RKO (cell line): ENCODE data around the gene SLC2A11.
"Not testable (repeated sequence)": the region's sequence is repeated elsewhere in the genome, so short reads cannot be mapped to it uniquely, and the experiment has no call there.

ENCODE experiments used
- DNase-seq: peaks from one replicate; pipeline ENCODE4 v3.0.0-alpha.2; 2016; ENCODE audit warnings: low spot score

SLC2A11 gene

DNA sequence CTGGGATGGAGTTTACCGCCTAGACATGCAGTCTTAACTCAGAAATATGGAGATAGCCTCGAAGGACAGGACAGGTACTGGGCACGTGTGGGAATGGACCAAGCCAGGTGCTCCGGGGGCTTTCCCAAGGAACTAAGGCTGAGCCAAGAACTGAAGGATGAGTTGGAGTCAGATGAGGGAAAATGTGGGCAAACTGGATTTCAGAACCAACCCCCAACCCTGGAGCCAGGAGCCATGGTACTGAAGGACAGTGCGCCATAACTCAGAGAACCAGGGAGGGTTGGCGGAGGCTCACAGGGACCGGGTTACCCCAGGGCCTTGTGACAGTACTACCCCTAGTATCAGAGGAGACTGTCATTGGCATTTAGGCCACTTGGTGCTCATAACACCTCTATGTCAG, 34.1 kb downstream of the SLC2A11 start:
- DNase-seq: no peak

DNA sequence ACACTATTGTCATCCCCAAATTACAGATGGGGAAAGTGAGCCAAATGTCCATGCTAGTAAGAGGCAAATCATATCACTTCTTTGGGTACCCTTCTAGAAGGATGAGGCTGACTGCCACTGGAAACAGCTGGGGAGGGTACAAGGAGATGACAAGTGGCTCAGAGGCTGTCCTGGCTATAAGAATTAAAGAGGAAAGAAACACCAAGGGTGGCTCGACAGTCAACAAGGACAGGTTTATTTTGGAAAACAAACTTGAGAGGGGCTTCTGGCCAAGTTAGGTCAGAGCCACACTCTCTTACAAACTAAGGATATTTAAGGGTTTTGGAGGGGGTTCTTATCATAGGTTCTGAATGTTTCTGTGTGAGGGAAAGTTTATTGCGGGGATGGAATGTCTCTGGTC, 34.5 kb downstream of the SLC2A11 start:
- DNase-seq: no peak

DNA sequence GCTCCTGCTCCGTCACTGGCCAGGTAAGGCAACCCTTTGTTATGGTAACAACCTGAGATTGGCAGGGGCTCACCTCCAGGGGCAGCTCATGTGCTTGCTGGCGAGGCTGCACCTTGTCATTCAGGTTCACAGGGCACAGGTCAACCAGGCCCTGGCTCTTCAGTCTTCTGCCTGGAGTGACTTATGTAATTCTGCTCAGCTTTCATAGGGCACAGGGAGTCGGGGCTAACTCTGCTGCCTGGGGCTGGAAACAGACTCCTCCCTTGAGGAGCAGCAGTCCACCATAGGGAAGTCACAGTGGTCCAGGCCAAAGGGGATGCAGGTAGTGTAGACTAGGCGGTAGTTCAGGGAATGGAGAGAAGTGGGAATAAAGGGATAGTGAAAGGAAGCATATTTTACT, 35.0 kb downstream of the SLC2A11 start:
- no peak for DNase-seq

DNA sequence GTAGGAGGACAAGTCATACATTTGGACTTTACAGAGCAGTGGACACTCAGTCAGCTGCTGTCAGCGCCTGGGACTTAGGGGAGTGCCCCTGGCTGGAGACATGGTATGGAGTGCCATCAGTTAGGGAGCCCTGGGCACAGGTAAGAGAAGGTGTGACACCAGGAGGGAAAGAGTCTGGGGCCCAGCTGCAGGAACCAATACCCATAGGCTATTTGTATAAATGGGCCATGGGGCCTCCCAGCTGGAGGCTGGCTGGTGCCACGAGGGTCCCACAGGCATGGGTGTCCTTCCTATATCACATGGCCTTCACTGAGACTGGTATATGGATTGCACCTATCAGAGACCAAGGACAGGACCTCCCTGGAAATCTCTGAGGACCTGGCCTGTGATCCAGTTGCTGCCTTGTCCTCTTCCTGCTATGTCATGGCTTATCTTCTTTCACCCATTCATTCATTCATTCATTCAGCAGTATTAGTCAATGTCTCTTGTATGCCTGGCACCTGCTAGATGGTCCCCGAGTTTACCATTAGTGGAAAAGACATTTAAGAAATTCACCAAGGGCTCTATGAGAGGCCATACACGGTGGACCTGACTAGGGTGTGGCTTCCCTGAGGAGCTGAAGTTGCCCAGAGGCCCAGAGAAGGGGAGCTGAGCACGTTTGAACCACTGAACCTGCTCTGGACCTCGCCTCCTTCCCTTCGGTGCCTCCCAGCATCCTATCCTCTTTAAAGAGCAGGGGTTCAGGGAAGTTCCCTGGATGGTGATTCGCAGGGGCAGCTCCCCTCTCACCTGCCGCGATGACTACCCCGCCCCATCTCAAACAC, 35.7 kb downstream of the SLC2A11 start:
- no peak for DNase-seq

DNA sequence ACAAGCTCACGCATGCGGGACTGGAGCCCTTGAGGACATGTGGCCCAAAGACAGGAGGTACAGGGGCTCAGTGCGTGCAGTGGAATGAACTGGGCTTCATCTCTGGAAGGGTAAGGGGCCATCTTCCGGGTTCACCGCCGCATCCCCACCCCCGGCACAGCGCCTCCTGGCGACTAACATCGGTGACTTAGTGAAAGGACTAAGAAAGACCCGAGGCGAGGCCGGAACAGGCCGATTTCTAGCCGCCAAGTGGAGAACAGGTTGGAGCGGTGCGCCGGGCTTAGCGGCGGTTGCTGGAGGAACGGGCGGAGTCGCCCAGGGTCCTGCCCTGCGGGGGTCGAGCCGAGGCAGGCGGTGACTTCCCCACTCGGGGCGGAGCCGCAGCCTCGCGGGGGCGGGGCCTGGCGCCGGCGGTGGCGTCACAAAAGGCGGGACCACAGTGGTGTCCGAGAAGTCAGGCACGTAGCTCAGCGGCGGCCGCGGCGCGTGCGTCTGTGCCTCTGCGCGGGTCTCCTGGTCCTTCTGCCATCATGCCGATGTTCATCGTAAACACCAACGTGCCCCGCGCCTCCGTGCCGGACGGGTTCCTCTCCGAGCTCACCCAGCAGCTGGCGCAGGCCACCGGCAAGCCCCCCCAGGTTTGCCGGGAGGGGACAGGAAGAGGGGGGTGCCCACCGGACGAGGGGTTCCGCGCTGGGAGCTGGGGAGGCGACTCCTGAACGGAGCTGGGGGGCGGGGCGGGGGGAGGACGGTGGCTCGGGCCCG, 36.5 kb downstream of the SLC2A11 start, which contains the start of gene MIF:
Gene MIF (plus strand): TSS at position 439 of the 765 bp plus-strand sequence. CDS start 92 bp downstream, at position 531.
- DNase-seq: peak; percentile 93

DNA sequence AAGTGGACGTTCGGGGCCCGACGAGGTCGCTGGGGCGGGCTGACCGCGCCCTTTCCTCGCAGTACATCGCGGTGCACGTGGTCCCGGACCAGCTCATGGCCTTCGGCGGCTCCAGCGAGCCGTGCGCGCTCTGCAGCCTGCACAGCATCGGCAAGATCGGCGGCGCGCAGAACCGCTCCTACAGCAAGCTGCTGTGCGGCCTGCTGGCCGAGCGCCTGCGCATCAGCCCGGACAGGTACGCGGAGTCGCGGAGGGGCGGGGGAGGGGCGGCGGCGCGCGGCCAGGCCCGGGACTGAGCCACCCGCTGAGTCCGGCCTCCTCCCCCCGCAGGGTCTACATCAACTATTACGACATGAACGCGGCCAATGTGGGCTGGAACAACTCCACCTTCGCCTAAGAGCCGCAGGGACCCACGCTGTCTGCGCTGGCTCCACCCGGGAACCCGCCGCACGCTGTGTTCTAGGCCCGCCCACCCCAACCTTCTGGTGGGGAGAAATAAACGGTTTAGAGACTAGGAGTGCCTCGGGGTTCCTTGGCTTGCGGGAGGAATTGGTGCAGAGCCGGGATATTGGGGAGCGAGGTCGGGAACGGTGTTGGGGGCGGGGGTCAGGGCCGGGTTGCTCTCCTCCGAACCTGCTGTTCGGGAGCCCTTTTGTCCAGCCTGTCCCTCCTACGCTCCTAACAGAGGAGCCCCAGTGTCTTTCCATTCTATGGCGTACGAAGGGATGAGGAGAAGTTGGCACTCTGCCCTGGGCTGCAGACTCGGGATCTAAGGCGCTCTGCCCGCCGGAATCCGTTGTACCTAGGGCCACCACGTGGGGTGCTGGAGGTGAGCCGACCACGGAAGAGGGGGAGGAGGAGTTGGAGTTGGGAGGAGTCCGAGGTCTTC, 37.3 kb downstream of the SLC2A11 start:
- peak; percentile 84 for DNase-seq

DNA sequence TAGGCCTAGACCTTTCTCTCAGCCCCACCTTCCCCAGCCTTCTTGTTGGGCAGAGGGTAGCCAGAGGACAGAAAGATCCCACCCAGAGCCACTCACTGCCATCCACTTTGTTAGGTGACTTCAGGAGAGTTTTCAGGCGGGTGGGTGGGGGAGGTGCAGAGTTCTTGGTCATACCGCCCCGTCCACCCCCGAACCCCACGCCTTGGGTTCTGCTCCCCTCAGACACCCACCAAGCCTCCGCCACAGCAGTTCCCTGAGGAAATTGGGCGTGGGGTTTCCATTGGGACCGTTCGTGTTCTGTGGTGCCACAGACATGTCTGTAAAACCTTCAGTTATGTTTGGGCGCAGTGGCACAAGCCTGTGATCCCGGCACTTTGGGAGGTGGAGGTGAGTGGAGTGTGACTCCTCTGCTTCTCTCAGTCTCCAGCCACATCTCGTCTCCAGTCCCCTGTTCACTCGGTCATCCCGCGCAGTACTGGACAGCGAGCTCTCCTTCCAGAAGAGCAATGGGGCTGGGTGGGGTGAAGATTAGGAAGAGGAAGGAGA, 38.0 kb downstream of the SLC2A11 start:
- DNase-seq: no peak

DNA sequence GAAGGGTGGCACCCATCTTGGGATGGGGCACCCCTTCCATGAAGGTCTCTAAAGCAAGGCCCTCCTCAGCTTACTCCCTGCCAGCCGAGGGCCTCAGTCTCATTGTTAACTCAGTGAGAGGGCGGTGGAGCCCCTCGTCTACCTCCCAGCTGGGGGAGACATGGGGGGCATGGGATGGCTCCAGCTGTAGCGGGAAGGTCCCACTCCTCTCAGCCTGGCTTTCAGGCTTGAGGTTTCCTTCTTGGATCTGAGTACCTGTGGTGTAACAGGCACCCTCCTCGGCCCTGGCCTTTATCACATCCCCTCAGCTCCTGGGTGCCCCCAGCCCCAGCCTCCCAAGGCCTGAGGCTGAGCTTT, 38.5 kb downstream of the SLC2A11 start:
- DNase-seq: no peak

DNA sequence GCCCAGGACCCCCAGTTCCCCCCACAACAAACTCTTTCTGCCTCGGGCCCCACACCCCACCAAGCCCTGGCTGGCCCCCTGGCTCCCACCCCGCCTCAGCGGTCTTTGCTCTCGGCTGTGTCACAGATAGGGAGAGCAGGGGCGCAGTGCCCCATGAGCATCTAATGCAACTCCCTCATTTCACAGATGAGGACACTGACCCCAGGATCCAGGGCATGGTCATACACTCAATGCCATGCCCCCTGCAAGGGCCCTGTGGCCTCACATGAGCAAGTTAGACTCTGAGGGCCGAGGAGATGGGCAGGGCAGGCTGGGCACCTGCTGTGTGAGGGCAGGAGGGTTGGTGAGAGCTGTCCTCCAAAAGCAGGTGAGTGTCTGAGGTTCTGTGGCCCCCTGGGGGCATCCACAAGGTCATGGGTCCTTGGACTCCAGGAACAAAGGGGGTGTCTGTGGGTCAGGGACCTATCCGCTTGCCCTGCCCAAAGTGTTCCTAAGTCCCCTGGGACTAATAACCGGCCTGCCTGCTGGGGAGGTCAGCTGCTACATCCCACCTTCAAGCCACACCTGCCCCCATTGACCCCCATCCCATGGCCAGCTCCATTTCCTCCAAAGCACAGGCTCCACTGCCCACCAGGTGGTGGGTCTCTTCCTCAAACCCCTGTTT, 39.0 kb downstream of the SLC2A11 start:
- no peak for DNase-seq

DNA sequence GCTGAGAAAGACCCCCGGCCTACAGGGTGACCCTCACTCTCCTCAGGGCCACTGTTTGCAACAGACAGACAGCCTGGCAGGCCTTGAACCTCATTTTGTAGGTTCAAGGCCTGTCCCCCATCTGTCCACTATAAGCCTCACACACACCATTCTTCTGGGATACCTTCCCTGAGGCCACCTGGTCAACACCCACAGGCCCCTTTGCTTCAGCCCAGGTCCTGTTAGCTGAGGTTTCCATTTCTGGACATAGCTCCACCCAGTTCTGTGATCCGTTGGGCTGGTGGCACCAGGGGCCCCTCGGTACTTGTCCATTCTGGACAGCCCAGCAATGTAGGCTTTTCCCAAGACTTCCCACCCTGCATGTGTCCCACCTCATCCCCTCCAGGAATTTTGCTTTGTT, 39.6 kb downstream of the SLC2A11 start:
- no peak for DNase-seq

DNA sequence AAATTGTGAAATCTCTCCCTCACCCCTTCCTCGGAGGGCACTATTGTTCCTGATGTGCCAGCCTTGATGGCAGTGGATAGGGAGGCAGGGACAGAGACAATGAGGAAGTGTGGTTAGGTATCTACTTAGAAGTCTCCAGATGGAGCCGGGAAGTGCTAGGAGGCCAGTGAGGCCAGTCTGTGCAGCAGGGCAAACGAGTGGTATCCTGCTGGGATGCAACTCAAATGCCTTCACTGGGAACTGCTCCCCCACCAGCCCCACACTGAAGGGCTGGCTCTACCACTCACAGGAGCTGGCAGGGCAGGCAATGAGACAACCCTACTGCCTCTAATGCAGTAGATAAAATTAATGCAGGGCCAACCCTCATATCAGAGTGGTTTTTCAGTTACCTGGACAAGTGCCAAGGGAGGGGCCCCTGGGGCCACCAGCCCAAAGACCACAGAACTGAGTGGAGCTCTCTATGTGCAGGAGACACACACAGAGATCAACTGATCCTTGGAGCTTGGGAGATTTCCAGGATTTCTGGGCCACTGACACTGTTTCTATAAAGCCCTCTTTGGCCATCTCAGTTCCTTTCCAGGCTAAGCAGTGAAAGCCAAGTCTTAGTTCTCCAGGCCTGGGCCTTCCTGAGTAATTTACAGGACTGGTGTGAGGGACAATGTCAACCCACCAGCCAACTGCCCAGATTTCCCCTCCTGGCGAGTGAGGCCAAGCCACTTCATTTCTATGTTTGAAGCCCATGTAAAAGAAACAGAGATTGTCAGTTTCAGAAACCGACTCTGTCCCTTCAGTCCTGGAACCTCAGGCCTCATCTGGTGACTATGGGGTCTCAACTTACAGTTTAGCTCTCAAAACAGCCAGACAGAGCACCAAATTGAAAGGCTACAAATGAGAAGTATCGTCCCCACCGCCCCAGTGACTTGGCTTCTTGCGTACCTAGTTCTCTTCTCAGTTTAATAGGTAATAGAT, 40.6 kb downstream of the SLC2A11 start:
- DNase-seq: no peak

DNA sequence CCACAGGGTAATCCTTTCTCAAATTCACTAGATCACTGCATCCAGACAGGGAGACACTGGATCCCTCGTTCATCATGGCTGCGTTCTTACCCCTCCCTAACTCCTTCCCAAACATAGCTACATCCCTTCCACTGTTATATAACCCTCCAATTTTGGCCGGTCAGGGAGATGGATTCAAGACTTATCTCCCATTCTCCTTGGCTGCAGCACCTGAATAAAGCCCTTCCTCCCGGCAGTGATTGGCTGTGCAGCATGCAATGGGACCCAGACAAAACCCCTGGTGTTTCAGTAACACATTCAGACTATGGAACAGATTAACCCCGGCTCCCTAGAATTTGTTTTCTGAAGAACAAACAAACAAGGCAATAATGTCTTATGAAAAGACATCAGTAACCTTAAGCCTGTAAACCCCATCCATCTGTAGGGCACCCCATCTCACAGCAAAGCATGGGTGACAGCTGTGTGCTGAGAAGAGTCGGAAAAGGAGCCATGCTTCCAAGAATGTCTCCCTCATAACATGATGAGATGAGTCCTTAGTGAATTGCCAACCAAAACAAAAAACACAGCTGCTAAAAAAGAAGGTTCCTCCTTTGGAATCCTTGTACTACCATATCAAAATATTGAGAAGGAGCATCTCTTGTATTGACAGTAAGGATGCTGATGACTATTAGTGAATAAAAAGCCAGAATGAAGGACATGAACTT, 41.5 kb downstream of the SLC2A11 start:
- DNase-seq: no peak

DNA sequence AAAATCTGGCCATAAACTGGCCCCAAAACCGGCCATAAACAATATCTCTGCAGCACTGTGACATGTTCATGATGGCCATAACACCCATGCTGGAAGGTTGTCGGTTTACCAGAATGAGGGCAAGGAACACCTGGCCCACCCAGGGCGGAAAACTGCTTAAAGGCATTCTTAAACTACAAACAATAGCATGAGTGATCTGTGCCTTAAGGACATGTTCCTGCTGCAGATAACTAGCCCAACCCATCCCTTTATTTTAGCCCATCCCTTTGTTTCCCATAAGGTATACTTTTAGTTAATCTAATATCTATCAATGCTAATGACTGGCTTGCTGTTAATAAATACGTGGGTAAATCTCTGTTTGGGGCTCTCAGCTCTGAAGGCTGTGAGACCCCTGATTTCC, 42.6 kb downstream of the SLC2A11 start:
- DNase-seq: not testable (repeated sequence)

DNA sequence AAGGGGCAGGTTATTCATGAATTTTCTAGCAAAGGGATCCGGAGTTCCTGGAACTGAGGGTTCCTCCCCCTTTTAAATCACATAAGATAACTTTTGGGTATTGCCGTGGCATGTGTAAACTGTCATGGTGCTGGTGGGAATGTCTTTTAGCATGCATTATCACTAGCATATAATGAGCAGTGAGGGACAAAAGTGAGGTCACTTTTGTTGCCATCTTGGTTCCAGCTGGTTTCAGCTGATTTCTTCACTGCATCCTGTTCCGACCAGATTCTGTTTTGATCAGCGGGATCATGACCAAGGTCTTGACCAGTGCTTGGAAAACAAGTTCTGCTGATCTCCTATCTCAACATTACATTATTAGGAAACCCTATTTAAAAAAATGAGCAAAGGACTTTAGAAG, 43.9 kb downstream of the SLC2A11 start:
- no peak for DNase-seq

DNA sequence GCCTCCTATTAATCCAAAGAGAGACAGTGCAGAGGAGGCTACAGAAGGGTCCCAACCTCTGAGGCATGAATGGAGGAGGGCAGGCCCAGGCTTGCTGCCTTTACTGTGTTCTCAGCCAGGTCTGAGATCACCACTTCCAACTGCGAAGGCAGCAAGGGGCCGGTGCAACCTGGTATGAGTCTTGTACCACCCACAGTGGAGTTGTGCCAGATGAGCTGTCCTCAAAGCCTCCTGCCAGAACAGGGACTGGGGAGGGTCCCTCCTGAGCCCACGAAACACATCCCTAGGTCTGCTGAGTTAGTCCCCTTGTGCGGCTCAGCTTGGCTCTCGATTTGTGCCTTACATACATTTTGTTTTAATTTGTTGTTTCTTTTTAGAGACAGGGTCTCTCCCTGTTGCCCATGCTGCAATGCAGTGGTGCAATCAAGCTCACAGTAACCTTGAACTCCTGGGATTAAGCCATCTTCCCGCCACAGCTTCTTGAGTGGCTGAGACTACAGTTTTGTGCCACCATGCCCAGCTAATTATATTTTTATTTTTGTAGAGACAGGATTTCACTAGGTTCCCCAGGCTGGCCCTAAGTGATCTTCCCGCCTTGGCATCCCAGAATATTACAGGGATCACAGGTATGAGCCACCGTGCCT, 45.8 kb downstream of the SLC2A11 start:
- no peak for DNase-seq

DNA sequence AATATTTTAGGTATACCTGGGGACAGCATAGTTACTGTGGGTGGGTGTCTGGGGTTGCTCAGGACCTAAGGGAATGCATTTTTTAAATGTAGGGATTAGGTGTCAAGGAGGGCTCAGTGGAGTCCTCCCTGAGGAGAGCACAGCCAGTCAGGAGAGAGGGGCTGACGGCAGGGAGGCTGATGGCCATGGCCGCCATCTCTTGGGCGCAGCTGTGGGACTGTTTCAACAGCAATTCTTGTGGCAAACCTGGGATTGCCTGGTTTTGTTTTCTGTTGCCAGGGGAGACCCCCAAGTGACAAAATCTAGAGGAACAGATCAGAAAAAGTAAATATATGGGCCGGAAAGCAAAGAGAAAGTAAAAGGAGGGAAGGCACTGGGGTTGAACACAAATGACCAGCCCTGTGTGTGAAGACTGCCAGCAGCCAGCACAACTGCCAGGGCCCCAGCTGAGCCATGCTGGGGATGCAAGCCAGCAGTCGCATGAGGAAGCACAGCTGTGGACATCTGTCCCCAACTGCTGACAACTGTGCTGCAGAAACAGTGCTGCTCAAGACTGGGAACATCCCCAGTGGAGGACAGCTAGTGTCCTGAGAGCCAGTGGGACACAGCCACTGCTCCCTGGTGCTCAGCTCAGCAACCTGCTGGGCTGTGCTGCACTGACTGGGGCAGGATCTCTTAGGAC, 47.0 kb downstream of the SLC2A11 start:
- DNase-seq: no peak

DNA sequence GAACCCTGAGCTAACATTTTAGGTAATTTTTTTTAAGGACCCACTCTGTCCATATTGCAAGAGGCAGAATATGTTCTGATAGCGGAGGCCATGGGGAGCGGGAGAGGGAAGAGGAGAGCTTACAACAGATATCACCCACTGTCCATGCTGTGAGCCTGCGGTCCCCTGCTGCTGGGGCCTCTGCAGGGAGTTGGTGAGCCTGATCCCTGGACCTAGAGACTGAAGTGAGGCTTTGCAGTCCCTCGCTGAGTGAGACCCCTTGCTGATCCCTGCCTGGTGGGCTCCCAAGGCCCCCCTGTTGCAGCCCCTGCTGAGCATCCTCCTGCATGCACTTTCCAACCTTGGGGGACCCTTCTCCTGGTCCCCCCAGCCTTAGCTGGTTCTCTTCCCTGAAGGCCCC, 49.0 kb downstream of the SLC2A11 start:
- DNase-seq: no peak

DNA sequence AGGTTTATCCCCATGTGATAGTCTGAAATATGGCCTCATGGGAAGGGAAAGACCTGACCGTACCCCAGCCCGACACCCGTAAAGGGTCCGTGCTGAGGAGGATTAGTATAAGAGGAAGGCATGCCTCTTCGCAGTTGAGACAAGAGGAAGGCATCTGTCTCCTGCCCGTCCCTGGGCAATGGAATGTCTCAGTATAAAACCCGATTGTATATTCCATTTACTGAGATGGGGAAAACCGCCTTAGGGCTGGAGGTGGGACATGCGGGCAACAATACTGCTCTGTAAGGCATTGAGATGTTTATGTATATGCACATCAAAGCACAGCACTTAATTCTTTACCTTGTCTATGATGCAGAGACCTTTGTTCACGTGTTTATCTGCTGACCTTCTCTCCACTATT, 49.7 kb downstream of the SLC2A11 start:
- not testable (repeated sequence) for DNase-seq
